HL-60 (cell line): ENCODE measurements around the gene FAM221A.

ENCODE experiments used
- GABPA ChIP-seq: IDR thresholded peaks from 2 replicates; pipeline ENCODE4 v1.6.1; 2012; ENCODE audit warnings: low read depth
- POLR2AphosphoS5 ChIP-seq: IDR thresholded peaks from 2 replicates; pipeline ENCODE4 v1.6.1; 2012; ENCODE audit warnings: low read depth
- SPI1 ChIP-seq: IDR thresholded peaks from 2 replicates; pipeline ENCODE4 v1.6.1; 2012; ENCODE audit warnings: low read depth, mild to moderate bottlenecking, borderline replicate concordance
- TF ChIP-seq, protein P1 (sequence below): IDR thresholded peaks from one replicate; pipeline ENCODE4 v1.5.1; 2011; ENCODE audit warnings: low read length, control low read depth, inconsistent platforms; ENCODE audit not compliant: insufficient read depth
- TF ChIP-seq, protein P2 (sequence below): IDR thresholded peaks from 2 replicates; pipeline ENCODE4 v1.6.1; 2012; ENCODE audit warnings: low read depth; ENCODE audit not compliant: insufficient replicate concordance

- TF ChIP-seq, protein P1, sequence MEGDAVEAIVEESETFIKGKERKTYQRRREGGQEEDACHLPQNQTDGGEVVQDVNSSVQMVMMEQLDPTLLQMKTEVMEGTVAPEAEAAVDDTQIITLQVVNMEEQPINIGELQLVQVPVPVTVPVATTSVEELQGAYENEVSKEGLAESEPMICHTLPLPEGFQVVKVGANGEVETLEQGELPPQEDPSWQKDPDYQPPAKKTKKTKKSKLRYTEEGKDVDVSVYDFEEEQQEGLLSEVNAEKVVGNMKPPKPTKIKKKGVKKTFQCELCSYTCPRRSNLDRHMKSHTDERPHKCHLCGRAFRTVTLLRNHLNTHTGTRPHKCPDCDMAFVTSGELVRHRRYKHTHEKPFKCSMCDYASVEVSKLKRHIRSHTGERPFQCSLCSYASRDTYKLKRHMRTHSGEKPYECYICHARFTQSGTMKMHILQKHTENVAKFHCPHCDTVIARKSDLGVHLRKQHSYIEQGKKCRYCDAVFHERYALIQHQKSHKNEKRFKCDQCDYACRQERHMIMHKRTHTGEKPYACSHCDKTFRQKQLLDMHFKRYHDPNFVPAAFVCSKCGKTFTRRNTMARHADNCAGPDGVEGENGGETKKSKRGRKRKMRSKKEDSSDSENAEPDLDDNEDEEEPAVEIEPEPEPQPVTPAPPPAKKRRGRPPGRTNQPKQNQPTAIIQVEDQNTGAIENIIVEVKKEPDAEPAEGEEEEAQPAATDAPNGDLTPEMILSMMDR = peak; percentile 9
- TF ChIP-seq POLR2AphosphoS5 = no peak
- TF ChIP-seq, protein P2, sequence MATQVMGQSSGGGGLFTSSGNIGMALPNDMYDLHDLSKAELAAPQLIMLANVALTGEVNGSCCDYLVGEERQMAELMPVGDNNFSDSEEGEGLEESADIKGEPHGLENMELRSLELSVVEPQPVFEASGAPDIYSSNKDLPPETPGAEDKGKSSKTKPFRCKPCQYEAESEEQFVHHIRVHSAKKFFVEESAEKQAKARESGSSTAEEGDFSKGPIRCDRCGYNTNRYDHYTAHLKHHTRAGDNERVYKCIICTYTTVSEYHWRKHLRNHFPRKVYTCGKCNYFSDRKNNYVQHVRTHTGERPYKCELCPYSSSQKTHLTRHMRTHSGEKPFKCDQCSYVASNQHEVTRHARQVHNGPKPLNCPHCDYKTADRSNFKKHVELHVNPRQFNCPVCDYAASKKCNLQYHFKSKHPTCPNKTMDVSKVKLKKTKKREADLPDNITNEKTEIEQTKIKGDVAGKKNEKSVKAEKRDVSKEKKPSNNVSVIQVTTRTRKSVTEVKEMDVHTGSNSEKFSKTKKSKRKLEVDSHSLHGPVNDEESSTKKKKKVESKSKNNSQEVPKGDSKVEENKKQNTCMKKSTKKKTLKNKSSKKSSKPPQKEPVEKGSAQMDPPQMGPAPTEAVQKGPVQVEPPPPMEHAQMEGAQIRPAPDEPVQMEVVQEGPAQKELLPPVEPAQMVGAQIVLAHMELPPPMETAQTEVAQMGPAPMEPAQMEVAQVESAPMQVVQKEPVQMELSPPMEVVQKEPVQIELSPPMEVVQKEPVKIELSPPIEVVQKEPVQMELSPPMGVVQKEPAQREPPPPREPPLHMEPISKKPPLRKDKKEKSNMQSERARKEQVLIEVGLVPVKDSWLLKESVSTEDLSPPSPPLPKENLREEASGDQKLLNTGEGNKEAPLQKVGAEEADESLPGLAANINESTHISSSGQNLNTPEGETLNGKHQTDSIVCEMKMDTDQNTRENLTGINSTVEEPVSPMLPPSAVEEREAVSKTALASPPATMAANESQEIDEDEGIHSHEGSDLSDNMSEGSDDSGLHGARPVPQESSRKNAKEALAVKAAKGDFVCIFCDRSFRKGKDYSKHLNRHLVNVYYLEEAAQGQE = no peak
- TF ChIP-seq SPI1 = no peak
- TF ChIP-seq GABPA = no peak
Observed at GRCh38 chr7:23679898-23680413, at the start of gene FAM221A.
